ENCODE measurements around the gene FRMD4A. TPM values are rescaled to one million over a fixed set of nuclear protein-coding genes. Genes with fewer than 3 reads are reported as not detected.

The FRMD4A gene
- total RNA-seq, 1 experiment from 2014 or later, result 7.0 TPM

- Mint-ChIP-seq H3K4me3 (ENCODE audit: low read depth, unreplicated experiment) (no peak overlapping the region), H3K36me3 (ENCODE audit: insufficient read depth, unreplicated experiment) (no peaks in the 10 kb centered on the region), H3K4me1 (ENCODE audit: low read depth, unreplicated experiment) (no peaks in the 10 kb centered on the region), H3K27ac (ENCODE audit: unreplicated experiment) (no peak overlapping the region), H3K9me3 (ENCODE audit: low read depth, unreplicated experiment) (peaks cover under 1% of the 10 kb centered on the region), H3K27me3 (ENCODE audit: unreplicated experiment) (peaks cover 69% of the 10 kb centered on the region)
- intact Hi-C loops (cut with micrococcal nuclease; ENCODE audit: unreplicated experiment), result no loop called here
- CTCF ChIA-PET, result no interaction called here
- no peak for TF ChIP-seq CTCF (IDR thresholded peaks at IDR 0.05; ENCODE audit: unreplicated experiment)
- BruUV-seq (replicated peaks), result no TSS peak
- no peak for DNase-seq
These were observed 44.7 kb downstream of the FRMD4A start for GRCh38 chr10:14285941-14286560.

- CTCF ChIA-PET, result no interaction called here
- Mint-ChIP-seq H3K4me1 (ENCODE audit: low read depth, unreplicated experiment) (no peaks in the 10 kb centered on the region), H3K27ac (ENCODE audit: unreplicated experiment) (no peak overlapping the region), H3K9me3 (ENCODE audit: low read depth, unreplicated experiment) (no peaks in the 10 kb centered on the region), H3K36me3 (ENCODE audit: insufficient read depth, unreplicated experiment) (no peaks in the 10 kb centered on the region), H3K27me3 (ENCODE audit: unreplicated experiment) (peaks cover 85% of the 10 kb centered on the region), H3K4me3 (ENCODE audit: low read depth, unreplicated experiment) (no peak overlapping the region)
- DNase-seq, result no peak
- TF ChIP-seq CTCF (IDR thresholded peaks at IDR 0.05; ENCODE audit: unreplicated experiment), result no peak
- no TSS peak for BruUV-seq (replicated peaks)
- intact Hi-C loops (cut with micrococcal nuclease; ENCODE audit: unreplicated experiment), result no loop called here
These were observed 48.4 kb downstream of the FRMD4A start for GRCh38 chr10:14282276-14282675.

- Mint-ChIP-seq H3K4me3 (ENCODE audit: low read depth, unreplicated experiment) (no peak overlapping the region), H3K9me3 (ENCODE audit: low read depth, unreplicated experiment) (no peaks in the 10 kb centered on the region), H3K4me1 (ENCODE audit: low read depth, unreplicated experiment) (no peaks in the 10 kb centered on the region), H3K27me3 (ENCODE audit: unreplicated experiment) (peaks cover 91% of the 10 kb centered on the region), H3K27ac (ENCODE audit: unreplicated experiment) (no peak overlapping the region), H3K36me3 (ENCODE audit: insufficient read depth, unreplicated experiment) (no peaks in the 10 kb centered on the region)
- no peak for TF ChIP-seq CTCF (IDR thresholded peaks at IDR 0.05; ENCODE audit: unreplicated experiment)
- intact Hi-C loops (cut with micrococcal nuclease; ENCODE audit: unreplicated experiment), result no loop called here
- no TSS peak for BruUV-seq (replicated peaks)
- CTCF ChIA-PET, result no interaction called here
- DNase-seq, result no peak
These were observed 52.2 kb downstream of the FRMD4A start for GRCh38 chr10:14278533-14278932.

GRCh38 chr10:14276210-14276609 lies 54.5 kb downstream of the FRMD4A start:
- TF ChIP-seq CTCF (IDR thresholded peaks at IDR 0.05; ENCODE audit: unreplicated experiment), result no peak
- Mint-ChIP-seq H3K27me3 (ENCODE audit: unreplicated experiment) (peaks cover 74% of the 10 kb centered on the region), H3K36me3 (ENCODE audit: insufficient read depth, unreplicated experiment) (no peaks in the 10 kb centered on the region), H3K9me3 (ENCODE audit: low read depth, unreplicated experiment) (no peaks in the 10 kb centered on the region), H3K4me3 (ENCODE audit: low read depth, unreplicated experiment) (no peak overlapping the region), H3K27ac (ENCODE audit: unreplicated experiment) (no peak overlapping the region), H3K4me1 (ENCODE audit: low read depth, unreplicated experiment) (no peaks in the 10 kb centered on the region)
- CTCF ChIA-PET, result no interaction called here
- no TSS peak for BruUV-seq (replicated peaks)
- no peak for DNase-seq
- intact Hi-C loops (cut with micrococcal nuclease; ENCODE audit: unreplicated experiment), result no loop called here
